ENCODE data around the gene RNF39.

RNF39 gene

GRCh38 chr6:30093951-30094661 lies 18.5 kb upstream of the RNF39 start:
- DNase-seq = no peak

- DNase-seq = no peak
Observed at GRCh38 chr6:30092852-30093543, 17.4 kb upstream of the RNF39 start.

- DNase-seq = no peak
Observed at GRCh38 chr6:30091577-30092381, 16.2 kb upstream of the RNF39 start.

- no peak for DNase-seq
Observed at GRCh38 chr6:30087876-30088275, 12.3 kb upstream of the RNF39 start.

GRCh38 chr6:30077218-30077617 lies 1.6 kb upstream of the RNF39 start:
- no peak for DNase-seq

GRCh38 chr6:30075790-30076732 lies 492 bp upstream of the RNF39 start:
- no peak for DNase-seq

GRCh38 chr6:30074331-30075093 lies 1.1 kb downstream of the RNF39 start:
- DNase-seq = no peak

GRCh38 chr6:30073489-30074235 lies 1.9 kb downstream of the RNF39 start:
- no peak for DNase-seq

- DNase-seq = no peak
Observed at GRCh38 chr6:30071858-30072257, 3.7 kb downstream of the RNF39 start.

GRCh38 chr6:30071081-30071818 lies 4.3 kb downstream of the RNF39 start:
- DNase-seq = no peak

- DNase-seq = no peak
Observed at GRCh38 chr6:30067460-30068139, 8.0 kb downstream of the RNF39 start.

GRCh38 chr6:30066577-30067459 lies 8.8 kb downstream of the RNF39 start, which contains the start of gene PPP1R11:
TSS of gene PPP1R11 (plus strand) at chr6:30067198. CDS start at chr6:30067411, 213 bp downstream.
- DNase-seq = peak; percentile 98

GRCh38 chr6:30066082-30066481 lies 9.5 kb downstream of the RNF39 start:
- DNase-seq = no peak

GRCh38 chr6:30063315-30063714 lies 12.3 kb downstream of the RNF39 start:
- no peak for DNase-seq

- DNase-seq = no peak
Observed at GRCh38 chr6:30062471-30063178, 12.9 kb downstream of the RNF39 start.

- no peak for DNase-seq
Observed at GRCh38 chr6:30061858-30062458, 13.6 kb downstream of the RNF39 start.

All from activated CD4-positive, alpha-beta T cell treated with anti-CD3 and anti-CD28 coated beads for 1 hour (primary cell).